ENCODE results near the gene LCN15.
A peak's percentile ranks its signal among the peaks of the same experiment; 100 is the strongest.

The LCN15 gene

DNA sequence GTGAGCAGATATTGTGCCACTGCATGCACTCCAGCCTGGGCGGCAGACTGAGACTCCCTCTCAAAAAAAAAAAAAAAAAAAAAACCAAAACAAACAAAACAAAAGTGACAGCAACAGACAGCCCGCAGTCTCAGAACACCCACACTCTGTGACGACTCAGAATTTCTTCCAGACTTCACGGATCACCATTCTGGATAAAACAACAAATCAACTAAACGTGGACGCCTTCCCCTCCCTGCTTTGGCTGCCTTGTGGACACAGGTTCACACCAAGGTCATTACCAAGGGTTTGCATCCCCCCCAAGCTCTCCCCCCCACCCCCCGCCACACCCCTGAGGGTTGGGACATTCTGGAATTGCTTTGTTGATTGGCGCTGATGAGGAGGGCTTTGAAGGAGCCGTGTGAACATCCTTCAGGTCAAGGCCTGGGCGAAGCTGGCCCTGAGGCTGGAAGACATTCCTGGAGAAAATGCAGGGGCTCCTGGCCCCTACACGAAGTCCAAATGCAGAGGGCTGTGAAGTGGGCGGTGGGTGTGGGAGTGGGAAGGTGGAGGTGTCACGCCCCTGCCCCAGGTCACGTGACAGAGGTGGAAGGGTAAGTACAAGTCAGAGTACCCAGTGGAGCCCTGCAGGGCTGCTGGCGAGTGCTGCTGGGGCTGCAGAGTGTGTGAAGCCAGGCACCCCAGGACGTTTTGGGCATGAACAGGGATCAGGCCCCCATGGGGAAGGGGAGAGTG, 31.7 kb downstream of the LCN15 start:
- no peaks in the 10 kb centered on the region for H3K27me3 ChIP-seq (ENCODE audit: control insufficient read depth in 2 of 2, insufficient read depth in 2 of 2, low read length in 2 of 2)
- H3K9me3 ChIP-seq (ENCODE audit: control insufficient read depth in 2 of 2, low read length in 2 of 2): no peaks in the 10 kb centered on the region
- H3K4me1 ChIP-seq (ENCODE audit: control insufficient read depth in 2 of 2, insufficient read depth in 2 of 2, low read length in 2 of 2): peaks cover 9 to 11% of the 10 kb centered on the region in 2 donors
- H3K27ac ChIP-seq (ENCODE audit: low read depth in 2 of 2, low read length in 2 of 2): no peak overlapping the region
- no peaks in the 10 kb centered on the region for H3K36me3 ChIP-seq (ENCODE audit: control insufficient read depth in 2 of 2, insufficient read depth in 2 of 2, low read length in 2 of 2)
- no peak overlapping the region for H3K9ac ChIP-seq (ENCODE audit: low read depth in 1 of 2, low read length in 2 of 2)
- no peak overlapping the region for H3K4me3 ChIP-seq (ENCODE audit: low read length in 2 of 2)

DNA sequence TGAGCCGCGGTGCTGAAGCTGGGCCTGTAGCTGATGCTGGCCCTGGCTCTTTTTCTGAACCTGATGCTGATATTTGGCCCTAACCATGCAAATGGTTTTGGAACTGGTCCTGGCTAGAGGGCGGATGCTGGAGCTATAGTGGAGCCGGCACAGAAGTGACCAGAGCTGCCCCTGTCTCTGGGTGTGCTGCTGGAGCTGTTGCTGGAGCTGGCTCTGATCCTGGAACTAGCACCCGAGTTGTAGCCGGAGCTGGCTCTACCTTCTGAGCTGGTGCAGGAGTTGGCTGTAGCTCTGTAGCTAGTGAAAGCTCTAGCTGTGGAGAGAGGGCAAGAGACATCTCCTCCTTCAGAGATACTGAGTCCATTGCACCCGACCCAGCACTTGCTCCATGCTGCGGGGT, 34.4 kb downstream of the LCN15 start:
- peaks cover 9 to 15% of the 10 kb centered on the region in 2 donors for H3K36me3 ChIP-seq (ENCODE audit: control insufficient read depth in 2 of 2, insufficient read depth in 2 of 2, low read length in 2 of 2)
- no peaks in the 10 kb centered on the region for H3K27me3 ChIP-seq (ENCODE audit: control insufficient read depth in 2 of 2, insufficient read depth in 2 of 2, low read length in 2 of 2)
- H3K9me3 ChIP-seq (ENCODE audit: control insufficient read depth in 2 of 2, low read length in 2 of 2): no peaks in the 10 kb centered on the region
- no peak overlapping the region for H3K27ac ChIP-seq (ENCODE audit: low read depth in 2 of 2, low read length in 2 of 2)
- peaks cover 28% of the 10 kb centered on the region in 2 donors for H3K4me1 ChIP-seq (ENCODE audit: control insufficient read depth in 2 of 2, insufficient read depth in 2 of 2, low read length in 2 of 2)
- H3K4me3 ChIP-seq (ENCODE audit: low read length in 2 of 2): no peak overlapping the region
- H3K9ac ChIP-seq (ENCODE audit: low read depth in 1 of 2, low read length in 2 of 2): no peak overlapping the region

DNA sequence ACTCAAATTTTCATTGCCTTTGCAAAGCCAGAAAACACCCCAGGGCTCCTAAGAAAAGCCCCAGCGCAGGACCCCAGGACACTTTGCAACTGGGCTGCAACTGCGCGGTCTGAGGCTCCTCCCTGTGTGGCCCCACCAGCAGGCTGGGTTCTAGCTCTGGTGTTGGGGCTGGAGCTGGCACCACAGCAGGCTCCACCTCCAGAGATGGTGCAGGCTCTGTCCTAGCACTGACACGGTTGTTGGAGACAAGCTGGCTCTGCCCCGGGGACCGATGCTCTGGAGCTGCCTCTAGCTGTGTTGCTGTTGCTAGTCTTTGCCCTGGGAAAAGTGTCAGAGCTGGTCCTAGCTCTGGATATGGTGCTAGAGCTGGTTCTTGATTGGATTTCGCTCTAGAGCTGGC, 35.2 kb downstream of the LCN15 start:
- peak overlapping the region in 1 of 2 donors; percentile 67 for H3K9ac ChIP-seq (ENCODE audit: low read depth in 1 of 2, low read length in 2 of 2)
- H3K27ac ChIP-seq (ENCODE audit: low read depth in 2 of 2, low read length in 2 of 2): no peak overlapping the region

DNA sequence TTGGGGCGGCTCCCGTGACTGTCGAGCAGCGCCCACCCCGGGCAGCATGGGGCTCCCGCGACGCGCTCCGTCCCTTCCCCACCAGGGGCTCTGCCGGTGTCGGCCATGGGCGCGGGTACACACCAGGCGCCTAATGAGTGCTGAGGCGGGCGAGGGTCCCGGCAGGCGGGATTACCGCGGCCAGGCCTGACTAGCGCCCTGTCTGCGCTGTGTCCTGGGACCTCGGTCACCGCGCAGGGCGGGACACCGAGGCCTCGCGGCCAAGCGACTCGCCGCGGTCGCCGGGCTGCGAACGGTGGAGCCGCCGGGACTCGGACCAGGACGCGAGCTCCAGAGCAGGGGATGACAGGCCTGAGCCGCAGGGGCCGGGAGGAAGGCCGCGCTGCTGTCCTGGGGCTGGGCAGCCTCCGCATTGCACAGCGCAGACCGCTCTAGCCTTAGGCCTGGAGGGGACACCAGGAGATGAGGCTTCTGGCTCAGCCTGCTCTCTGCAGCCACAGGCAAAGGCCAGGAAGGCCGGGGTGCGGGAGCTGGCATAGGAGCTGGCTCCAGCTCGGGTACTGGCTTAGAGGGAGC, 35.7 kb downstream of the LCN15 start:
- peaks cover 19 to 24% of the 10 kb centered on the region in 2 donors for H3K36me3 ChIP-seq (ENCODE audit: control insufficient read depth in 2 of 2, insufficient read depth in 2 of 2, low read length in 2 of 2)
- peaks cover 28% of the 10 kb centered on the region in 2 donors for H3K4me1 ChIP-seq (ENCODE audit: control insufficient read depth in 2 of 2, insufficient read depth in 2 of 2, low read length in 2 of 2)
- no peaks in the 10 kb centered on the region for H3K27me3 ChIP-seq (ENCODE audit: control insufficient read depth in 2 of 2, insufficient read depth in 2 of 2, low read length in 2 of 2)
- peak overlapping the region; percentile 60 to 67 for H3K9ac ChIP-seq (ENCODE audit: low read depth in 1 of 2, low read length in 2 of 2)
- no peaks in the 10 kb centered on the region for H3K9me3 ChIP-seq (ENCODE audit: control insufficient read depth in 2 of 2, low read length in 2 of 2)
- no peak overlapping the region for H3K27ac ChIP-seq (ENCODE audit: low read depth in 2 of 2, low read length in 2 of 2)
- H3K4me3 ChIP-seq (ENCODE audit: low read length in 2 of 2): peak overlapping the region; percentile 67 to 96

More for the DNA sequence above, 35.2 kb downstream of the LCN15 start:
- peak overlapping the region in 1 of 2 donors; percentile 96 for H3K4me3 ChIP-seq (ENCODE audit: low read length in 2 of 2)
- peaks cover 28% of the 10 kb centered on the region in 2 donors for H3K4me1 ChIP-seq (ENCODE audit: control insufficient read depth in 2 of 2, insufficient read depth in 2 of 2, low read length in 2 of 2)
- H3K9me3 ChIP-seq (ENCODE audit: control insufficient read depth in 2 of 2, low read length in 2 of 2): no peaks in the 10 kb centered on the region
- no peaks in the 10 kb centered on the region for H3K27me3 ChIP-seq (ENCODE audit: control insufficient read depth in 2 of 2, insufficient read depth in 2 of 2, low read length in 2 of 2)
- H3K36me3 ChIP-seq (ENCODE audit: control insufficient read depth in 2 of 2, insufficient read depth in 2 of 2, low read length in 2 of 2): peaks cover 14 to 19% of the 10 kb centered on the region in 2 donors

DNA sequence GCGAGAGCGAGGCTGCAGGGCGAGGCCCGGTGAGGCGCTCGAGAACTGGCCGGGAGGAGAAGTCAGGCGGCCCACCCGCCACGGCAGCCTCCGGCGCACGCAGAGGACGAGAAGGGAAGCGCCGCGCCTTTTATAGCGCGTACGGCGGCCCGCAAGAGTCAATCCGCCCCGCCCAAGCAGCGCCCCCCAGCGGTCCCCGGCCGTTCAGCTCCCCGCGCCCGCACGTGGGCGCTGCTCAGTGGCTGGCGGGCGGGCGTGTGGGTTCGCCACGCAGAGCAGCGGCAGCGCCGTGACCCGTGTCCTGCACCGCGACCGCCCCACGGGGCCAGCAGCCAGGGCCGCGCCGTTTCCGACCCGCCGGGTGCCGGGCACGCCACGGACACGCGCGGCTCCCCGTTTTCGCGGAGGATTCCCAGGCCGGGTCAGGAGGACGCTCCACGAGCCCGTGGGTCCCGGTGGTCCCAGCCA, 36.2 kb downstream of the LCN15 start:
- H3K27me3 ChIP-seq (ENCODE audit: control insufficient read depth in 2 of 2, insufficient read depth in 2 of 2, low read length in 2 of 2): no peaks in the 10 kb centered on the region
- H3K36me3 ChIP-seq (ENCODE audit: control insufficient read depth in 2 of 2, insufficient read depth in 2 of 2, low read length in 2 of 2): peaks cover 24 to 29% of the 10 kb centered on the region in 2 donors
- H3K27ac ChIP-seq (ENCODE audit: low read depth in 2 of 2, low read length in 2 of 2): peak overlapping the region in 1 of 2 donors; percentile 43
- H3K4me1 ChIP-seq (ENCODE audit: control insufficient read depth in 2 of 2, insufficient read depth in 2 of 2, low read length in 2 of 2): peaks cover 28% of the 10 kb centered on the region in 2 donors
- peak overlapping the region; percentile 67 to 96 for H3K4me3 ChIP-seq (ENCODE audit: low read length in 2 of 2)
- H3K9me3 ChIP-seq (ENCODE audit: control insufficient read depth in 2 of 2, low read length in 2 of 2): no peaks in the 10 kb centered on the region
- H3K9ac ChIP-seq (ENCODE audit: low read depth in 1 of 2, low read length in 2 of 2): peak overlapping the region; percentile 67 to 88

DNA sequence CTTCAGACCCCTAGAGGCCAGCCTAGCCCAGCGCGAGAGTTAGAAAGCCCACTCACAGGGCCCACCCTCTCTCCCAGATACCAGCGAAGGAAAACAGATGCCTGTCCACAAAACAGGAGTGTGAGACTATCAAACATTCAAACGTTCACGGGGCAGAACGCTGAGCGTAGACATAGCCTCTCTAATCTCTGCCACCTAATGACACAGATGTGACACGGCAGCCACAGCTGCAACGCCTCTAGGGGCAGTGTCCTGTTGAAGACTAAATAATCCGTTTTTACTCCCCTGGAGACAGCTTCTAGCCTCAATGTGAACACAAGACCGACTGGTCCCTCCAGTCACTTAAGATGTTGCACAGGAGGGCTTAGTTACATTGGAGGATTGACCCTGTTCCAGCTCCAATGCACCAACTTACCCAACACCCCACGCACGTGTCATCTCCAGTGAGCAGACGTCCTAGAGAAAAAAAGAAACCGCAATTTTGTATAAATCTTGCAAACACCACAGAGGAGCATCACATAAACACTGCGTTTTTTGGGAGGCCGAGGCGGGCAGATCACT, 37.6 kb downstream of the LCN15 start:
- Histone ChIP-seq H3K4me1 (ENCODE audit: control insufficient read depth in 2 of 2, insufficient read depth in 2 of 2, low read length in 2 of 2) (peaks cover 28% of the 10 kb centered on the region in 2 donors), H3K27ac (ENCODE audit: low read depth in 2 of 2, low read length in 2 of 2) (no peak overlapping the region), H3K27me3 (ENCODE audit: control insufficient read depth in 2 of 2, insufficient read depth in 2 of 2, low read length in 2 of 2) (no peaks in the 10 kb centered on the region), H3K9ac (ENCODE audit: low read depth in 1 of 2, low read length in 2 of 2) (peak overlapping the region; percentile 67 to 88), H3K36me3 (ENCODE audit: control insufficient read depth in 2 of 2, insufficient read depth in 2 of 2, low read length in 2 of 2) (peaks cover 33 to 36% of the 10 kb centered on the region in 2 donors), H3K9me3 (ENCODE audit: control insufficient read depth in 2 of 2, low read length in 2 of 2) (no peaks in the 10 kb centered on the region), H3K4me3 (ENCODE audit: low read length in 2 of 2) (peak overlapping the region; percentile 67 to 96)

DNA sequence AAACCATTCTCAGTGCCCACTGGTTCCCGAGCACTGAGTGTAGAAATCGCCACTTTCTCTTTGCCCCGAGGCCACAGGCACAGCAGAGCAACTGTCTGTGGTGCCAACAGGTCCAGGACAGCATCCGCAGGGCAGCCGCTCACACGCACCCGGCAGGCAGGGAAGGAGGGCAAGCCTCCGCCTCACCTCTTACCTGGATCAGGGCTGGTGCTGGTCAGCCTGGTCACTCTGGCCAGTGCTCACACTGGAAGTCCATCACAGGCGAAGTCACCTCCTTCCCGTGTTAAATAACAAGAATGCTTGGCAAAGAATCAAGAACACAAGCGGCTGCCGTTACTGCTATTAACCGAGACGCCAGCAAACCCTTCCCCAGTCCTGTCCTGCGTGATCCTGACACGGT, 38.2 kb downstream of the LCN15 start:
- peaks cover 33 to 38% of the 10 kb centered on the region in 2 donors for H3K36me3 ChIP-seq (ENCODE audit: control insufficient read depth in 2 of 2, insufficient read depth in 2 of 2, low read length in 2 of 2)
- peaks cover 28% of the 10 kb centered on the region in 2 donors for H3K4me1 ChIP-seq (ENCODE audit: control insufficient read depth in 2 of 2, insufficient read depth in 2 of 2, low read length in 2 of 2)
- H3K27me3 ChIP-seq (ENCODE audit: control insufficient read depth in 2 of 2, insufficient read depth in 2 of 2, low read length in 2 of 2): no peaks in the 10 kb centered on the region
- peak overlapping the region; percentile 67 to 96 for H3K4me3 ChIP-seq (ENCODE audit: low read length in 2 of 2)
- H3K27ac ChIP-seq (ENCODE audit: low read depth in 2 of 2, low read length in 2 of 2): no peak overlapping the region
- H3K9me3 ChIP-seq (ENCODE audit: control insufficient read depth in 2 of 2, low read length in 2 of 2): no peaks in the 10 kb centered on the region
- H3K9ac ChIP-seq (ENCODE audit: low read depth in 1 of 2, low read length in 2 of 2): no peak overlapping the region

DNA sequence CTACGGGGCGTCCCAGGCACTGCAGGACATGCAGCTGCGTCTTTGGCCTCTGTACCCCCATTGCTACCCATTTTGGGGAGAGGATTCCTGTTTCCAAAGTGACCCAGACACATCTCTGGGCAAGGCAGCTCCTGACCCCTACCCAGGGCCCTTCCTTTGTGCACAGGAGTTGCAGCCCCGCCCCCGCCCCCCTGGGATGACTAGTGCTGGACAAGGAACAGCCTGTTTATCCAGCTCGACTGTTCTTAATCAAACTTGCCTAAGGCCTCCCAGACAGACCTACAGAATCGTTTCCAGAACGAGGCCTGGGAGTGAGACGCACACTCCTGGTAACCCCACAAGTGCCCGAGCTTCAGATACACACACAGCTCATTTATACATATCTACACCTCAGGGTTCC, 38.7 kb downstream of the LCN15 start:
- H3K27me3 ChIP-seq (ENCODE audit: control insufficient read depth in 2 of 2, insufficient read depth in 2 of 2, low read length in 2 of 2): no peaks in the 10 kb centered on the region
- no peak overlapping the region for H3K9ac ChIP-seq (ENCODE audit: low read depth in 1 of 2, low read length in 2 of 2)
- peaks cover 28% of the 10 kb centered on the region in 2 donors for H3K4me1 ChIP-seq (ENCODE audit: control insufficient read depth in 2 of 2, insufficient read depth in 2 of 2, low read length in 2 of 2)
- H3K36me3 ChIP-seq (ENCODE audit: control insufficient read depth in 2 of 2, insufficient read depth in 2 of 2, low read length in 2 of 2): peaks cover 33 to 38% of the 10 kb centered on the region in 2 donors
- H3K4me3 ChIP-seq (ENCODE audit: low read length in 2 of 2): peak overlapping the region in 1 of 2 donors; percentile 96
- no peaks in the 10 kb centered on the region for H3K9me3 ChIP-seq (ENCODE audit: control insufficient read depth in 2 of 2, low read length in 2 of 2)
- H3K27ac ChIP-seq (ENCODE audit: low read depth in 2 of 2, low read length in 2 of 2): no peak overlapping the region

DNA sequence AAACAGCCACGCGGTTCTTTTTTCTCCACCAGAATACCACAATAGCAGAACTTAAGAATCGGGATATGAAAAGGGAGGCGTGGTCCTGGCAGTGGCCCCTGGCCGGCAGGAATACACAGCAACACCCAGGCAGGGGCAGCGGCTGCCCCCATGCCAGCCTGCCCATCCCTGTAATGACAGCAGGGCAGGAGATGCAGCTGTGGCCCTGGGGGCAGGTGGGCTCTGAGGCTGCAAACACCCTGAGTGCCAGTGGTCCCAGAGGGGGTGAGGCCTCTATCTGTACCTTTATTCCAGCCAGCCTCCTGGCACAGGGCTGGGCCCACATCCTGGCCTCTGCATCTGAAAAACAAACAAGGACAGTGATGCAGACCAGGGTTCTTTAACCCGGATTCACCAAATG, 39.5 kb downstream of the LCN15 start:
- no peak overlapping the region for H3K27ac ChIP-seq (ENCODE audit: low read depth in 2 of 2, low read length in 2 of 2)
- peaks cover 28% of the 10 kb centered on the region in 2 donors for H3K4me1 ChIP-seq (ENCODE audit: control insufficient read depth in 2 of 2, insufficient read depth in 2 of 2, low read length in 2 of 2)
- H3K27me3 ChIP-seq (ENCODE audit: control insufficient read depth in 2 of 2, insufficient read depth in 2 of 2, low read length in 2 of 2): peaks cover 0 to 5% of the 10 kb centered on the region in 2 donors
- H3K36me3 ChIP-seq (ENCODE audit: control insufficient read depth in 2 of 2, insufficient read depth in 2 of 2, low read length in 2 of 2): peaks cover 33 to 38% of the 10 kb centered on the region in 2 donors
- no peak overlapping the region for H3K4me3 ChIP-seq (ENCODE audit: low read length in 2 of 2)
- H3K9me3 ChIP-seq (ENCODE audit: control insufficient read depth in 2 of 2, low read length in 2 of 2): no peaks in the 10 kb centered on the region
- H3K9ac ChIP-seq (ENCODE audit: low read depth in 1 of 2, low read length in 2 of 2): no peak overlapping the region

DNA sequence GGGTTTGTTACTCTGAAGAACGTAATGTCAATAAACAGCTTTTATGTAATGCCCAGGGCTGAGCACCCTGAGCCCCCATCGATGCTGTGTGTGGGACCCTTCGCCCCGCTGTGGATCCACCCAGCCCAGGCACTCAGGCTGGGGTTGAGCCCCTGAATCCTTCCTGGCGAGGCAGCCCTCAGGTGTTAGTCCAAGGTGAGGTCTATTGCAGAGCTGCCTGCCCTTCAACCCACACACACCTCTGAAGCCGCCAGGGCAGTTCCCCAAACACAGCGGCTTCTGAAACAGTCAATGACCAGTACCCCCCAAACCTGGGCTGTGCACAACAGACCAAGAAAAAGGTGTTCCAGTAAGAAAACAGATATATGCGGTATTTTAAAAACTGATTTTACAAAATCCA, 40.3 kb downstream of the LCN15 start:
- no peak overlapping the region for H3K9ac ChIP-seq (ENCODE audit: low read depth in 1 of 2, low read length in 2 of 2)
- no peak overlapping the region for H3K27ac ChIP-seq (ENCODE audit: low read depth in 2 of 2, low read length in 2 of 2)
- no peaks in the 10 kb centered on the region for H3K9me3 ChIP-seq (ENCODE audit: control insufficient read depth in 2 of 2, low read length in 2 of 2)
- peaks cover 33 to 38% of the 10 kb centered on the region in 2 donors for H3K36me3 ChIP-seq (ENCODE audit: control insufficient read depth in 2 of 2, insufficient read depth in 2 of 2, low read length in 2 of 2)
- peaks cover 0 to 5% of the 10 kb centered on the region in 2 donors for H3K27me3 ChIP-seq (ENCODE audit: control insufficient read depth in 2 of 2, insufficient read depth in 2 of 2, low read length in 2 of 2)
- no peak overlapping the region for H3K4me3 ChIP-seq (ENCODE audit: low read length in 2 of 2)
- peaks cover 28 to 30% of the 10 kb centered on the region in 2 donors for H3K4me1 ChIP-seq (ENCODE audit: control insufficient read depth in 2 of 2, insufficient read depth in 2 of 2, low read length in 2 of 2)
